Superior temporal gyrus (tissue), 1 donor: ENCODE measurements around the gene UNK.
A peak's percentile ranks its signal among the peaks of the same experiment; 100 is the strongest.
"Not testable (repeated sequence)": the region's sequence is repeated elsewhere in the genome, so short reads cannot be mapped to it uniquely, and the experiment has no call there.

ENCODE experiments used
- DNase-seq: peaks from one replicate; pipeline ENCODE4 v3.0.0-alpha.2; 2016; ENCODE audit errors: extremely low spot score

The UNK gene

GRCh38 chr17:75848523-75849278, 64.1 kb downstream of the UNK start:
- DNase-seq, result peak; percentile 46

GRCh38 chr17:75849279-75849646, 64.7 kb downstream of the UNK start:
- DNase-seq, result no peak

DNA sequence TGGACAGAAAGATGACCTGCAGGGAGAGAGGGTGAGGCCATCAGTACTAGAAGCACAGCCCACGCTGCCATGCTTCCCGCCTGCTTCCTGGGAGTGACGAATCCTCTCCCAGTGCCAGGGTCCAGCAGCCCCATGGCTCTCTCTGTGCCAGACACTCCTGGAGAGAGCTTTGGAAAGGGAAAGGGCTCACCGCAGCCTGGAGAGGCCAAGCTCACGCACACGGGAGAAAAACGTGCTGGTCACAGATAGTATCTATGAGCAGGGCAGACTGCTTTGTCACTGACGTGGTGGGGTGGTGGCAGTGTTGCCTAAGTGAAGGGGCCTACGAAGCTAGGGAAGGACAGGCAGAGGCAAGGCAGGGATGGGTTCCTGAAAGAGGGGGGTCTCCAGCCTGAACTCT, 65.1 kb downstream of the UNK start:
- no peak for DNase-seq

GRCh38 chr17:75850928-75851692, 66.5 kb downstream of the UNK start:
- DNase-seq, result peak; percentile 59

- not testable (repeated sequence) for DNase-seq
Observed at GRCh38 chr17:75851693-75851991, 67.0 kb downstream of the UNK start.

DNA sequence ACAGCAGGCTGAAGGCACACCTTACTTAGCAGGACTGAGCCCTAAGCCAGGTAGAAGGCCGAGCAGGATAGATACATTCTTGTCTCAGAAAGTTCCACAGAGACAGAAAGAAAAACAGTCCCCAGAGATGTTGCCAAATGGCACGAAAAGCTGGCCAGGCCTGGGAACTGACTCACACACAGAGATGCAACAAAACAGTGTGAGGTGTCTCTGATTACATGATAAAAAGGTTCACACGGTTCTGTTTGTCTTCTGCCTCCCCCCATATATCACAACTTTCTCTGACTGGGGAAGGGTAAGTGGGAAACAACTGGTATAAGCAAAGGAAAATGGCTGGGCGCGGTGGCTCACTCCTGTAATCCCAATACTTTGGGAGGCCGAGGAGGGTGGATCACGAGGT, 68.8 kb downstream of the UNK start:
- no peak for DNase-seq

DNA sequence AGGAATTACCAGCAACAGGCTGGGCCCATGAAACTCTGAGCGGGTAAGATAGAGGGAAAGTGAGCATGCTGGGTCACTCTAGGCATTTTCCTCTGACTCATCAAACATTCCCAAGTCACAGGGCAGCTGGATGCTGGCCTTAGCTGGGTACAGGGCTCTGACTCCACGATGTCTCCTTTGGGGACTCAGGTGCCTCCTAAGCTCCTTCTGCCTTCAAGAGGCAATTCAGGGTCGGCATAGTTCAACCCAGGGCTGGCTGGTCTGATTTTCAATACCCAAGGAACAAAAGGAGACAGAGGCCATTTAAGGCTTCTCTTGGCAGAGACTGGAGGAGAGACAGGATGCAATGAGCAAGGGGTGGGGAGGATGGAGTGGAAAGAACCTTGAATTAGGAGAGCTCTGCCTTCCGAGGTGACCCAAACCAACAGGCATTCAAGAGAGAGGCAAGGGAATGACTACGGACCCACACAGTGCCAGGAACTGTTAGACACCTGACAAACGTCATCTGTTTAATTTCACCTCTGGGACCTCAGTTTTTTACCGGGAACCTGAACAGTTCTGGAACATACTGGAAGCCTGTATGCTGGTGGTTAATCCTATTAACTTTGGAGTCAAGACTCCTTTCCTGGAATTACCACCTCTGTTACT, 69.6 kb downstream of the UNK start:
- peak; percentile 24 for DNase-seq

GRCh38 chr17:75854881-75855309, 70.3 kb downstream of the UNK start:
- DNase-seq, result no peak

- peak; percentile 100 for DNase-seq
Observed at GRCh38 chr17:75855310-75856061, 70.9 kb downstream of the UNK start, which contains the start of gene WBP2. Gene WBP2, minus strand, starts transcription at chr17:75855335. Its CDS starts 38 bp downstream, at chr17:75855297.

- DNase-seq, result peak; percentile 40
Observed at GRCh38 chr17:75856062-75856756, 71.6 kb downstream of the UNK start.

- DNase-seq, result not testable (repeated sequence)
Observed at GRCh38 chr17:75859358-75859757, 74.8 kb downstream of the UNK start.

DNA sequence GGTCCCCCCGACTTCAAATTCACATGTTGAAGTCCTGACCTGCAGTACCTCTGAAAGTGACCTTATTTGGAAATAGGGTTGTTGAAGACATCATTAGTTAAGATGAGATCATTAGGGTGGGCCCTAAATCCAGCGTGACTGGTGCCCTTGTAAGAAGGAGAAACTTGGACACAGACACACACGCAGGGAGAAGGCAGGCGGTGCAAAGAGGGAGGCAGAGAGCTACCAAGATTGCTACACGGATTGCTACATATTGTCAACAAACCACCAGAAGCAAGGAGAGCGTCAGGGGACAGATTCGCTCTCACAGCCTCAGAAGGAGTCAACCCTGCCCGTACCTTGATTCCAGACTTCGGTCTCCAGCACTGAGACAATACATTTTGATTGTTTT, 77.3 kb downstream of the UNK start:
- no peak for DNase-seq

DNA sequence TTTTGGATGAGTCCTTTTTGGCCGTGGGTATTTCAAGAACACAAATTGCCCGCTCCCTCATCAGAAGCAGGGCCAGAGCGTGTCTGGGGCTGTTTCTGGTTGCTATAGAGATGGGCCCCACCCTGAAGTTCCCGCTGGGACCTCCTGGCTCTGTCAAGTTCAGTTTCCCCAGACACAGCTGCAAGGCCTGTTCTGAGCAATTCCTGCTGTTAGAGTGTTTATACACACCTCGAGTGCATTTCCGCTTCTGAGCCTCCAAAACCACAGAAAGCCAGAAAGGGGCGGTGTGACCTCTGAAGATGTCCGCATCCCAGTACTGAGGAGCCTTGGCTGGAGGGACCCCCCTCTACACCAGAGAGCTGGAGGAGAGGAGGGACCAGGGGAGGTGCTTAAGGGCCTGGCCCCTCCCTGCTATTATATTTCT, 79.9 kb downstream of the UNK start:
- no peak for DNase-seq

DNA sequence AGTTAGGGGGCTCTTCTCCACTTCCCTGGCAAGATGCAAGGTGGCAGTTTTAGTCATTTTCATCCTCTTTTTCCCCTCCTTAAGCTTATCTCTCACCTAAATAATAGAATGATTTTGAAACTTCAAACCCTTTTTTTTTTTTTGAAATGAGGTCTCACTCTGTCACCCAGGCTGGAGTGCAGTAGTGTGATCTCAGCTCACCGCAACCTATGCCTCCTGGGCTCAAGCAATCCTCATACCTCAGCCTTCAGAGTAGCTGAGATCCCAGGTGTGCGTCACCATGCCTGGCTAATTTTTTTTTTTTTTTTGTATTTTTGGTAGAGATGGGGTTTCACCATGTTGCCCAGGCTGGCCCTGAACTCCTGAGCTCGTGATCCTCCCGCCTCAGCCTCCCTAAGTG, 80.3 kb downstream of the UNK start:
- DNase-seq, result not testable (repeated sequence)

DNA sequence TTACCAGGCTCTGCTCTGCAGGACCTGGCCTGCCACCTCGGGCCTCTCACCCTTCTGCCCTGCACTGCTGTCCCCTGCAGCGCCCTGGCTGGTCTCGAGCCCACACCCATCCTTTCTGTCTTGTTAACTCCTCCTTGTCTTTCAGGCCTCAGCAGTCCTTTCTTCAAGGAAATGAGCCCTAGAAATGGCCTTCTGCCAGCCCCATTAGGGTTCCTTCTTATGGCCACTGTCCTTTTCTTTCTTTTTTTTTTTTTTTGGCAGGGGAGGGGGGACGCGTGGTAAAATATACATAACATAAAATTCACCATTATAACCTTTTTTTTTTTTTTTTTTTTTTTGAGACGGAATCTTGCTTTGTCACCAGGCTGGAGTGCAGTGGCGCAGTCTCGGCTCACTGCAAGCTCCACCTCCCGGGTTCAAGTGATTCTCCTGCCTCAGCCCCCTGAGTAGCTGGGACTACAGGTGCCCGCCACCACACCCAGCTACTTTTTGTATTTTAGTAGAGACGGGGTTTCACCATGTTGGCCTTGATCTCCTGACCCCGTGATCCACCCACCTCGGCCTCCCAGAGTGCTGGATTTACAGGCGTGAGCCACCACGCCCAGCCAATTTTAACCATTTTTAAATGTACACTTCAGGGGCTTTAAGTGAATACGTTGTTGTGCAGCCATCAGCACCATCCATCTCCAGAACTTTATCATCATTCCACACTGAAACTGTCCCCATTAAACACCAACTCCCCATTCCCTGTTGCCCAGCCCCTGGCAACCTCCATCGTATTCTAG, 81.0 kb downstream of the UNK start:
- DNase-seq, result not testable (repeated sequence)

DNA sequence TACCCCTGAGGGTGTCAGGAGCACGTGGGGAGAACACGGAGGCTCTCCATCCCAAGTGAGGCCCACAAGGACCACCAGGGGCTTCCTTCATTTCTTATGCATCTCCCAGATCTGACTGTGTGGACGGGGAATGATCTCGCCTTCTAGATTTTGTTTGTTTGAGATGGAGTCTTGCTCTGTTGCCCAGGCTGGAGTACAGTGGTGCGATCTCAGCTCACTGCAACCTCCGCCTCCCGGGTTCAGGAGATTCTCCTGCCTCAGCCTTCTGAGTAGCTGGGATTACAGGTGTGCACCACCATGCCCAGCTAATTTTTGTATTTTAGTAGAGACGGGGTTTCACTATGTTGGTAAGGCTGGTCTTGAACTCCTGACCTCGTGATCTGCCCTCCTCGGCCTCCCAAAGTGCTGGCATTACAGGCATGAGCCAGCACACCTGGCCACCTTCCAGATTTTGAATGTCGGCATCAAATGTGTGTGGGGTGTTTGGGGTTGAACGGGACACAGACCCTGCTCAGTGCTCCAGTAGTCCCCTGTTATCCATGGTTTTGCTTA, 84.2 kb downstream of the UNK start:
- DNase-seq, result not testable (repeated sequence)

GRCh38 chr17:75869282-75870141, 84.9 kb downstream of the UNK start:
- DNase-seq, result peak; percentile 90

- not testable (repeated sequence) for DNase-seq
Observed at GRCh38 chr17:75870228-75870627, 85.6 kb downstream of the UNK start.
